Measurements from ENCODE around the gene LPCAT1.
"Not testable (repeated sequence)": the region's sequence is repeated elsewhere in the genome, so short reads cannot be mapped to it uniquely, and the experiment has no call there.

The LPCAT1 gene

GRCh38 chr5:1462358-1462757 lies 61.4 kb downstream of the LPCAT1 start:
- peaks cover 0 to 4% (median under 1%) of the 10 kb centered on the region in 5 donors for H3K9me3 ChIP-seq (ENCODE audit: control insufficient read depth in 5 of 5, low read length in 5 of 5)
- no peak overlapping the region for H3K27ac ChIP-seq (ENCODE audit: low read depth, low read length)
- no peaks in the 10 kb centered on the region for H3K27me3 ChIP-seq (ENCODE audit: control insufficient read depth in 5 of 5, insufficient read depth in 4 of 5, low read length in 5 of 5)
- no peak overlapping the region for H3K4me3 ChIP-seq (ENCODE audit: low read depth in 1 of 5, low read length in 5 of 5)
- no peak overlapping the region for H3K9ac ChIP-seq (ENCODE audit: low read length in 5 of 5)
- peaks cover 0 to 62% (median 37%) of the 10 kb centered on the region in 5 donors for H3K36me3 ChIP-seq (ENCODE audit: control insufficient read depth in 5 of 5, insufficient read depth in 5 of 5, low read length in 5 of 5)
- no peaks in the 10 kb centered on the region for H3K4me1 ChIP-seq (ENCODE audit: control insufficient read depth in 5 of 5, insufficient read depth in 5 of 5, low read length in 5 of 5)

DNA sequence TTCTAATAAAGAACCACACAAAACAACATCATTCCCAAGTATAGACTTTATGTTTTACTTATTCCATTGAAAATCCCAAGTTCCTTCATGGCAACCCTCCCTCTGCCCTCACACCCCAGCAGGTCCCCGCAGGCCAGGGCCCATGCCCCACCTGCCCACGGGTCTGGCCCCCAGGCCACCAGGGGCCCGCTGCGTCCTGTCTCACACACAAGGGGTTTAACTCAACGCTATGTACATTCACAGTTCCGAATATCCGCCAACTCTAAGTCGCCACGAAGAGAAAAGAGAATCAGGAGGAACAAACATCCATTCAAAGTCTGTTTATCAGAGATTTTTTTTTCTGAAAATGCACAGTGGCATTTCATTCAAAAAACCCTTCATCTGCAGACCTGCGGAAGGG lies 62.4 kb downstream of the LPCAT1 start:
- Histone ChIP-seq H3K4me3 (ENCODE audit: low read depth in 1 of 5, low read length in 5 of 5) (no peak overlapping the region), H3K36me3 (ENCODE audit: control insufficient read depth in 5 of 5, insufficient read depth in 5 of 5, low read length in 5 of 5) (peaks cover 0 to 58% (median 37%) of the 10 kb centered on the region in 5 donors), H3K4me1 (ENCODE audit: control insufficient read depth in 5 of 5, insufficient read depth in 5 of 5, low read length in 5 of 5) (no peaks in the 10 kb centered on the region), H3K9ac (ENCODE audit: low read length in 5 of 5) (no peak overlapping the region), H3K27ac (ENCODE audit: low read depth, low read length) (no peak overlapping the region), H3K27me3 (ENCODE audit: control insufficient read depth in 5 of 5, insufficient read depth in 4 of 5, low read length in 5 of 5) (no peaks in the 10 kb centered on the region), H3K9me3 (ENCODE audit: control insufficient read depth in 5 of 5, low read length in 5 of 5) (peaks cover 4 to 14% (median 7%) of the 10 kb centered on the region in 5 donors)

DNA sequence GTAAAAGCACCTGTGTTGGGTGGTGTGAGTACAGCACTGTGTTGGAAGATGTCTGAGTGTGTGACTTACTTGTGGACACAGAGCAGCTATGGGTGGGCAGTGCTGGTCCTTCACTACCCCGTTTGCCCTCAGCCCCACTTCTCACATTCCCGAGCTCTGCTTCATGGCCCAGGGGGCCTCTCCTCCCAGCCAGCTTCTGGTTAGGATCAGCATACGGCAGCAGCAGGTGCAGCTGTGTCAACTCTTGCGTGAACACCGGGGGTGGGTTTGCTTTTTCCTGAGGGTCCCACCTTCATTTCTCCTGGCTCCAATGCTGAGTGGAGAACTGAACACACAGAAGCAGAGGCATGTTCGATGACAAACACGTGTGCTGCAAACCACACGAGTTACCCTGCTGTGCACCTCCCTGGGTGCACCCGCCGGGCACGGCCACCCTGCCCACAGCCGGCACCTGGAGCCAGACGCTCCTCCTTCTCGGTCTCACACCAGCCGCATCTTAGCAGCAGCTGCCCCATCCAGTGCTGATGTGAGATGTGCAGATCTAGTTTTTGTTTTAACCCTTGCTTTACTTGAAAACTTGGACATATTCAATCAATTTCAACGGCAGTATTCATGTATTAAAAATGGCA lies 63.6 kb downstream of the LPCAT1 start:
- H3K27me3 ChIP-seq (ENCODE audit: control insufficient read depth in 5 of 5, insufficient read depth in 4 of 5, low read length in 5 of 5): no peaks in the 10 kb centered on the region
- H3K27ac ChIP-seq (ENCODE audit: low read depth, low read length): no peak overlapping the region
- peaks cover 0 to 46% (median 26%) of the 10 kb centered on the region in 5 donors for H3K36me3 ChIP-seq (ENCODE audit: control insufficient read depth in 5 of 5, insufficient read depth in 5 of 5, low read length in 5 of 5)
- H3K9ac ChIP-seq (ENCODE audit: low read length in 5 of 5): no peak overlapping the region
- H3K4me1 ChIP-seq (ENCODE audit: control insufficient read depth in 5 of 5, insufficient read depth in 5 of 5, low read length in 5 of 5): no peaks in the 10 kb centered on the region
- H3K9me3 ChIP-seq (ENCODE audit: control insufficient read depth in 5 of 5, low read length in 5 of 5): peaks cover 4 to 21% (median 12%) of the 10 kb centered on the region in 5 donors
- H3K4me3 ChIP-seq (ENCODE audit: low read depth in 1 of 5, low read length in 5 of 5): no peak overlapping the region

- H3K9me3 ChIP-seq (ENCODE audit: control insufficient read depth in 5 of 5, low read length in 5 of 5): peaks cover 4 to 25% (median 13%) of the 10 kb centered on the region in 5 donors
These were observed 64.3 kb downstream of the LPCAT1 start for GRCh38 chr5:1459435-1459834.

DNA sequence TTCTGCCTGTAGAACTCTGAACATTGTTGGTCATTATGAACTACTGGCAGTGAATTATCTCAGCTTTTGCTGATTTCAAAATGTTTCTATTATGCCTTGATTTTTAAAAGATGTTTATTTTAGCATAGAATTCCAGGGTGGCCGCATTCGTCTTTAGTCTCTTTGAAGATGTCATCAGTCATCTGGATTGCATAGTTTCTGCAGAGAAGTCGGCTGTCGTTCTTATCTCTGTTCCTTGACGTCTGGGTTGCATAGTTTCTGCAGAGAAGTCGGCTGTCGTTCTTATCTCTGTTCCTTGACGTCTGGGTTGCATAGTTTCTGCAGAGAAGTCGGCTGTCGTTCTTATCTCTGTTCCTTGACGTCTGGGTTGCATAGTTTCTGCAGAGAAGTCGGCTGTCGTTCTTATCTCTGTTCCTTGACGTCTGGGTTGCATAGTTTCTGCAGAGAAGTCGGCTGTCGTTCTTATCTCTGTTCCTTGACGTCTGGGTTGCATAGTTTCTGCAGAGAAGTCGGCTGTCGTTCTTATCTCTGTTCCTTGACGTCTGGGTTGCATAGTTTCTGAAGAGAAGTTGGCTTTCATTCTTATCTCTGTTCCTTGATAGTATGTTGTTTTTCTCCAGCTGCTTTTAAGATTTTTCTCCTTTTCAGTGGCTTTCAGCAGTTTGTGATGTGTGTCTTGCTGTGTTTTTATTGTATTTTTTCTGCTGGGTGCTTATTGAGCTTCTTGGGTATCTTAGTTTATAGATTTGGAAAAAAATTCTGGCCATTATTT lies 67.5 kb downstream of the LPCAT1 start:
- not testable (repeated sequence) for H3K9ac ChIP-seq (ENCODE audit: low read length in 5 of 5); H3K4me3 ChIP-seq (ENCODE audit: low read depth in 1 of 5, low read length in 5 of 5); H3K36me3 ChIP-seq (ENCODE audit: control insufficient read depth in 5 of 5, insufficient read depth in 5 of 5, low read length in 5 of 5); H3K4me1 ChIP-seq (ENCODE audit: control insufficient read depth in 5 of 5, insufficient read depth in 5 of 5, low read length in 5 of 5); H3K27ac ChIP-seq (ENCODE audit: low read depth, low read length); H3K27me3 ChIP-seq (ENCODE audit: control insufficient read depth in 5 of 5, insufficient read depth in 4 of 5, low read length in 5 of 5)
- H3K9me3 ChIP-seq (ENCODE audit: control insufficient read depth in 5 of 5, low read length in 5 of 5): peaks cover 17 to 44% (median 28%) of the 10 kb centered on the region in 5 donors

More at GRCh38 chr5:1459435-1459834, 64.3 kb downstream of the LPCAT1 start:
- not testable (repeated sequence) for H3K4me3 ChIP-seq (ENCODE audit: low read depth in 1 of 5, low read length in 5 of 5); H3K4me1 ChIP-seq (ENCODE audit: control insufficient read depth in 5 of 5, insufficient read depth in 5 of 5, low read length in 5 of 5); H3K9ac ChIP-seq (ENCODE audit: low read length in 5 of 5); H3K27ac ChIP-seq (ENCODE audit: low read depth, low read length); H3K27me3 ChIP-seq (ENCODE audit: control insufficient read depth in 5 of 5, insufficient read depth in 4 of 5, low read length in 5 of 5)
- peaks cover 0 to 38% (median 25%) of the 10 kb centered on the region in 5 donors for H3K36me3 ChIP-seq (ENCODE audit: control insufficient read depth in 5 of 5, insufficient read depth in 5 of 5, low read length in 5 of 5)

DNA sequence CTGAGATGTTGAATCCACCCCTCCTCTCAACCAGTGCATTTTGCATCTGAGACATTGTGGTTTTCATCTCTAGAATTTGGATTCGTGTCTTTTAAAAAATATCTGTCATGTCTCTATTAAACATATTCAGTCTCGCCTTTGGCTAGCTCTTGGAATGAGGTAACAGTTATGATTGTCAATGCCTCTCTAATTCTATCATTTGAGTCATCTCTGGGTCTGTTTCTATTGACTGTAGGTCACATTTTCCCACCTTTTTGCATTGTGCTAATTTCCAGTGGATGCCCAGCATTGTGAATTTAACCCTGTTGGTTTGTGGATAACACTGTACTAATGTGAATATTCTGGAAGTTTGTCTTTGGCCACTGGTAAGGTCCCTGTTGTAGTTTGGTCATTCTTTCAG lies 70.1 kb downstream of the LPCAT1 start:
- peaks cover 0 to 5% (median 2%) of the 10 kb centered on the region in 5 donors for H3K27me3 ChIP-seq (ENCODE audit: control insufficient read depth in 5 of 5, insufficient read depth in 4 of 5, low read length in 5 of 5)
- H3K4me1 ChIP-seq (ENCODE audit: control insufficient read depth in 5 of 5, insufficient read depth in 5 of 5, low read length in 5 of 5): no peaks in the 10 kb centered on the region
- H3K27ac ChIP-seq (ENCODE audit: low read depth, low read length): no peak overlapping the region
- peaks cover 17 to 44% (median 28%) of the 10 kb centered on the region in 5 donors for H3K9me3 ChIP-seq (ENCODE audit: control insufficient read depth in 5 of 5, low read length in 5 of 5)
- H3K4me3 ChIP-seq (ENCODE audit: low read depth in 1 of 5, low read length in 5 of 5): peak overlapping the region in 2 of 5 donors; percentile 15 to 18
- no peaks in the 10 kb centered on the region for H3K36me3 ChIP-seq (ENCODE audit: control insufficient read depth in 5 of 5, insufficient read depth in 5 of 5, low read length in 5 of 5)
- no peak overlapping the region for H3K9ac ChIP-seq (ENCODE audit: low read length in 5 of 5)

DNA sequence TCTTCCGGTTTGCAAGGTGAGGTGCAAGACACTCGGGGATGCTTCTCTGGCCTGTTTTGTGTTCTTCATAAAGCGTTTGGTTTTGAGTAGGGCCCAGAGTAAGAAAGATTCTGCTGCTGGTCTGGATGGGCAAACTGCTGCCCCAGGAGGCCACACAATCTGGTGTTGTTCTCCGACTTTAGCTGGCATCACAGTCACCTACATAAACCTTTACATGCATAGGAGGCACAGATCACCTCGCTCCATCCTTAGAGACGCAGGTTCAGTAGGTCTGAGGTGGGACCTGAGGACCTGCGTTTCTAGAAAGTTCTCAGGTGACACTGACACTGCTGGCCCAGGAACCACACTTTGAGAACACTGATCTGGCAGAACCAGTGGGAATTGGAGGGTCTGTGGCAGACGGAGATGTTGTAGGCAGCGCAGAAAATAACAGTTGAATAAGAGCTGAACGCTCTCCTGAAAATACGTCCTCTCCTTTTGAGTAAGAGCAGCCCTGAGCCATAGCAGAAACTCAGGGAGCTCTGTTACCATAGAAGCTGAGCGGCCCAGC lies 74.6 kb downstream of the LPCAT1 start:
- Histone ChIP-seq H3K27ac (ENCODE audit: low read depth, low read length) (no peak overlapping the region), H3K9ac (ENCODE audit: low read length in 5 of 5) (no peak overlapping the region), H3K4me3 (ENCODE audit: low read depth in 1 of 5, low read length in 5 of 5) (no peak overlapping the region), H3K4me1 (ENCODE audit: control insufficient read depth in 5 of 5, insufficient read depth in 5 of 5, low read length in 5 of 5) (peaks cover 0 to 10% (median 4%) of the 10 kb centered on the region in 5 donors), H3K27me3 (ENCODE audit: control insufficient read depth in 5 of 5, insufficient read depth in 4 of 5, low read length in 5 of 5) (peaks cover 21 to 37% (median 31%) of the 10 kb centered on the region in 5 donors), H3K36me3 (ENCODE audit: control insufficient read depth in 5 of 5, insufficient read depth in 5 of 5, low read length in 5 of 5) (no peaks in the 10 kb centered on the region), H3K9me3 (ENCODE audit: control insufficient read depth in 5 of 5, low read length in 5 of 5) (peaks cover 7 to 17% (median 12%) of the 10 kb centered on the region in 5 donors)

GRCh38 chr5:1448511-1449011 lies 75.2 kb downstream of the LPCAT1 start:
- peaks cover 2 to 11% (median 7%) of the 10 kb centered on the region in 5 donors for H3K9me3 ChIP-seq (ENCODE audit: control insufficient read depth in 5 of 5, low read length in 5 of 5)
- H3K4me1 ChIP-seq (ENCODE audit: control insufficient read depth in 5 of 5, insufficient read depth in 5 of 5, low read length in 5 of 5): peaks cover 0 to 10% (median 4%) of the 10 kb centered on the region in 5 donors
- H3K36me3 ChIP-seq (ENCODE audit: control insufficient read depth in 5 of 5, insufficient read depth in 5 of 5, low read length in 5 of 5): no peaks in the 10 kb centered on the region
- H3K27me3 ChIP-seq (ENCODE audit: control insufficient read depth in 5 of 5, insufficient read depth in 4 of 5, low read length in 5 of 5): peaks cover 26 to 38% (median 37%) of the 10 kb centered on the region in 5 donors
- H3K9ac ChIP-seq (ENCODE audit: low read length in 5 of 5): no peak overlapping the region
- no peak overlapping the region for H3K4me3 ChIP-seq (ENCODE audit: low read depth in 1 of 5, low read length in 5 of 5)
- H3K27ac ChIP-seq (ENCODE audit: low read depth, low read length): no peak overlapping the region

DNA sequence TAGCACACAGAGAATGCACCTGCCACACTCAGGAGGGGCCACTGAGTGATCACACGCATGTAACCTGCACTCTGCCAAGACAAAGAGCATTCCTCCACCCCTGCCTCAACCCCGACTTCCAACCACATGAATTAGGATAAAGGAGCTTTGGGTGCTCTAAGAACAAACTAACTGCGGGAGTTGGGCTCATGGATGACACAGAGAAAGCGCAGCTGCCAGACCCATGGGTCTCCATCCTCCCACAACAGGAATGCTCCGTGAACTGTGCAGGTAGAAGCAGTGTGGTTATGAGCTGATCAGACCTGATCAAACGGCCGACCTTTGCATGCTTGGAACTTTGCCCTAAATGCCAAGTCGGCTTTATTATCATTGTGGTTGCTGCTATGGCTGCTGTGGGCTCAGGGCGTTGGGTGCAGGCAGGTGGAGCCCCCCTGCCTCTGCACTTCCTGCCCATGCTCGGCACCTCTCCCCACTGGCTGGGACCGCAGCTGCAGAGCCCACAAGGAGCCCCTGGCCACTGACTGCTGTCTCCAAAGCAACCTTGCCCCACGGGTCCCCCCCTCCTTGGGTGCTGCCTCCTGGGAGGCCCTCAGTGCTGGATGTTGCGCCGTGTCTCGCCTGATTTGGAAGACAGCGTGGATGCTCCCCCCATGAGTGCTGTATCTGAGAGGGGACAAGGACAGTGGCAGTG lies 75.9 kb downstream of the LPCAT1 start:
- Histone ChIP-seq H3K9ac (ENCODE audit: low read length in 5 of 5) (no peak overlapping the region), H3K4me1 (ENCODE audit: control insufficient read depth in 5 of 5, insufficient read depth in 5 of 5, low read length in 5 of 5) (peaks cover 0 to 10% (median 4%) of the 10 kb centered on the region in 5 donors), H3K9me3 (ENCODE audit: control insufficient read depth in 5 of 5, low read length in 5 of 5) (peaks cover 0 to 5% (median 0%) of the 10 kb centered on the region in 5 donors), H3K27me3 (ENCODE audit: control insufficient read depth in 5 of 5, insufficient read depth in 4 of 5, low read length in 5 of 5) (peaks cover 34 to 45% (median 44%) of the 10 kb centered on the region in 5 donors), H3K4me3 (ENCODE audit: low read depth in 1 of 5, low read length in 5 of 5) (no peak overlapping the region), H3K36me3 (ENCODE audit: control insufficient read depth in 5 of 5, insufficient read depth in 5 of 5, low read length in 5 of 5) (no peaks in the 10 kb centered on the region), H3K27ac (ENCODE audit: low read depth, low read length) (no peak overlapping the region)
